Measurements from ENCODE around the gene SYNDIG1.
"Not testable (repeated sequence)": the region's sequence is repeated elsewhere in the genome, so short reads cannot be mapped to it uniquely, and the experiment has no call there.

SYNDIG1 gene

DNA sequence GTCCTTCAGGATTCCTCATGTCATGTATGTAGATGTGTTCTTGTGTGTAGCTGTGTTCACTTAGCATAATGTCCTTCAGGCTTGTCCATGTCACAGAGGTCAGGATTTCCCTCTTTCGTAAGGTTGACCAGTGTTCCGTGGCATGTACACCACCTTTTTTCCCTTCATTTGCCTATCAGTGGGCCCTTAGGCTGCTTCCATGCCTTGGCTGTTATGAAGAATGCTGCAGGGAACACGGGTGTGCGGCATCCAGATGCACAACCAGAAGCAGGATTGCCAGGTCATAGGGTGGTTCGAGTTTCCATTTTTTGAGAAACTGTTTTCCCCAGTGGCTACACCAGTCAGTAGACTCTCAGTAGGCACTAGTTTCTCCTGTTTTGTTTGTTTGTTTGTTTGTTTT, 29.2 kb downstream of the SYNDIG1 start:
- no peak for TF ChIP-seq POLR2A (IDR thresholded peaks at IDR 0.05; ENCODE audit: low read length)
- no peak for TF ChIP-seq GATA1 (IDR thresholded peaks at IDR 0.05; ENCODE audit: low read depth, low read length)
- no peak for DNase-seq

DNA sequence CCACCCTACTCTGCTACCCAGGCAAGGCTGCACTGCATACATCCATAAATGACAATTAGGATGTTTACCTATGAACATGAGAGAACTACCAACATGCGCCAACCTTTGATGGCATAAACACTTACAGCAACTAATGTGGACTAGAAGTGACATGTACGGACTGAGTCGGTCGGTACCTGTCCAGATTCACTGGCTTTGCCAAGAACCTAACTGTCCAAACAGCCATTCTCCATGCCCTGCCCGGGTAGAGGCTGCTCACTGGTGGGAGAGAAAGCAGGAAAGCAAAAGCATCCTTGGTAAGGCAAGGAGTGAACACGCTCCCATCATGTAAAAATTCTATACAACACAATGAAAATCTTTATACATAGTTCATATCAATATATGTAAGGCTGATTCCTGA, 30.0 kb downstream of the SYNDIG1 start:
- no peak for DNase-seq

GRCh38 chr20:24501764-24502556, 32.5 kb downstream of the SYNDIG1 start:
- no peak for DNase-seq

More for the DNA sequence above, 30.0 kb downstream of the SYNDIG1 start:
- TF ChIP-seq POLR2A (IDR thresholded peaks at IDR 0.05; ENCODE audit: low read length), result no peak
- no peak for TF ChIP-seq GATA1 (IDR thresholded peaks at IDR 0.05; ENCODE audit: low read depth, low read length)

DNA sequence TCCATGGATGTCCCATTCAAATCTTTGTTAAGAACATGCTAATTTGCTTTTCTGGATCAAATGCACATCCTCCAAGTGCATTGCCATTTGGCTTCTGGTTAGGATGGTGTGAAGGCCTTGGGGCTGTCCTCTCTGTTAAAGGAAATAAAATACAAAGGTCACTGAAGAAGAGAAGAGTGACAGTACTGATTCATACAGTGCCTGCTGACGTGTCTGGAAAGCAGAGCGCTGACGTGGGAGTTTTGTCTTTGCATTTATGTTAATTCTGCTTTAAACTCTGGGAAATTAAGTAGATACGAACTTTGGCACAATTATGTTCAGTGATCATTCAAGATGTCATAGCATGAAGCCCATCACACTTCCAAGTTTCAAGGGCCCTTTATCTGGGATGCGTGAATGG, 33.2 kb downstream of the SYNDIG1 start:
- no peak for DNase-seq
- TF ChIP-seq POLR2A (IDR thresholded peaks at IDR 0.05; ENCODE audit: low read length), result no peak
- no peak for TF ChIP-seq GATA1 (IDR thresholded peaks at IDR 0.05; ENCODE audit: low read depth, low read length)

More at GRCh38 chr20:24501764-24502556, 32.5 kb downstream of the SYNDIG1 start:
- no peak for TF ChIP-seq GATA1 (IDR thresholded peaks at IDR 0.05; ENCODE audit: low read depth, low read length)
- no peak for TF ChIP-seq POLR2A (IDR thresholded peaks at IDR 0.05; ENCODE audit: low read length)

DNA sequence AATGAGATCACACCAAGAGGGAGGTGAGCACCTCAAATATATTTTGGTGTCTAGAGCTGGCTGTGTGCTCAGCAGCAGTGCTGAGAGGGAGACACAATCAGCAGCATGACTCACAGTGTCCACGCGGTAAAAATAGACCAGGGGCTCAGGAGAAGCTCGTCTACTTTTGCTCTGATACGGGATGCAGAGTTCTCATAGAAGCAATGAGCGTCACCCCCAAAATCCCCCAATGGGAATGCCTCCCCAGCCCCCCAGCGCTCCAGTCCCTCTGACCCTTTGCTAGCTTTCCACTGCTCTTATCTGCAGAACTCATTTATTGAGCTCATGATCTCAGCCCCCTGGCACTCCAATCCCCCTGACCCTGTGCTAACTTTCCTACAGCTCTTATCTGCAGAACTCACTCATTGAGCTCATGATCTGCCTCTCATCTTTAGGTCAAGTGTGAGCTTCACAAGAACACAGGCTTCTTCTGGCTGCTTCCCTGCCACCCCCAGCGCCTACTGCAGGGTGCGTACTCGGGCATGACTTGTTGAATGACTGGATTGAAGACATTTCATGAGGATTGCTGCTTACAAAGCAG, 34.0 kb downstream of the SYNDIG1 start:
- no peak for DNase-seq
- no peak for TF ChIP-seq GATA1 (IDR thresholded peaks at IDR 0.05; ENCODE audit: low read depth, low read length)
- TF ChIP-seq POLR2A (IDR thresholded peaks at IDR 0.05; ENCODE audit: low read length), result no peak

DNA sequence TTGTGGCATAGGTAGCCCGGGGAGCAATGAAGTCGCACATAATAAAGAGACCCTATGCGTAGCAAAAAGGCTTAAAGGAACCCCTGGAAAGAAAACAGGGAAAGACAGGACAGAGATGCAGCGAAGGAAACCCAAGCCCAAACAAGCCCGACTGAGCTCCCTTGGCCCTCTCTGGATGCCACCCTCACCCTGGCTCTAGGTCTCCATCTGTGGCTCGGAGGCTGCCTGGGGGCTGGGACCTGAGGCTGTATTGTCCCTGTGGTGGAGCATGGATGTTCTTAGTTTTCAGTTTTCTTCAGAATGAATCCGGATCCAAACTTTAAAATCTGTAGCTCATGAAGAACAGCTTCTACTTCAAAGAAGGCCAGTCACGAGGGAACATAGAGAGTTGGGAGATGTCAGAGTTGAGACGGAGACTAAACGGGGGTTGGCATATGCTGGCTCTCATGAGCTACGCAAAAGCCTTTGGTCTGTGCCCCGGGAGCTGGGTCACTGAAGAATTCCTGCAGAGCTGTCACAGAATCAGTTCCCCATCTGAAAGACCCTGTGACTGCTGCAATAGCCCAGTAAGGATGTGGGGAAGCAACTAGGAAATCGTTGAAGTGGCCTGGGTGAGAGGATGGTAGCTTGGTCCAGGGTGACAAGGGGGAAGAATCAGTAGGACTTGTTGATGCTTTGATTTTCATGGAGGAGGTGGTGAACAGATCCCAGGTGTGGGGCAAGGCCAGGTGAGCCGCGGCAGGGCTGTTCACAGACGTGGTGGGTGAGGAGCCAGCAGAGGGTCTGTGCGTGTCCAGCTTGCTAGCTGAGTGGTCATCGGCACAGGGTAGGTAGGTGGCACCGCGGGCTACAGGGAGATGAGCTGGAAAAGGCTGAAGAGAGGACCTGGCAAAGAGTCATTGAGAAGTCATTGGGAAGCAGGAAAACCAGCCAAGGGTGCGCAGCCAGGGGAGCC, 35.2 kb downstream of the SYNDIG1 start:
- TF ChIP-seq POLR2A (IDR thresholded peaks at IDR 0.05; ENCODE audit: low read length) (no peak), GATA1 (IDR thresholded peaks at IDR 0.05; ENCODE audit: low read depth, low read length) (no peak)
- DNase-seq, result no peak

- TF ChIP-seq GATA1 (IDR thresholded peaks at IDR 0.05; ENCODE audit: low read depth, low read length), result no peak
- no peak for TF ChIP-seq POLR2A (IDR thresholded peaks at IDR 0.05; ENCODE audit: low read length)
- DNase-seq, result no peak
Measured at GRCh38 chr20:24506146-24506545, 36.7 kb downstream of the SYNDIG1 start.

DNA sequence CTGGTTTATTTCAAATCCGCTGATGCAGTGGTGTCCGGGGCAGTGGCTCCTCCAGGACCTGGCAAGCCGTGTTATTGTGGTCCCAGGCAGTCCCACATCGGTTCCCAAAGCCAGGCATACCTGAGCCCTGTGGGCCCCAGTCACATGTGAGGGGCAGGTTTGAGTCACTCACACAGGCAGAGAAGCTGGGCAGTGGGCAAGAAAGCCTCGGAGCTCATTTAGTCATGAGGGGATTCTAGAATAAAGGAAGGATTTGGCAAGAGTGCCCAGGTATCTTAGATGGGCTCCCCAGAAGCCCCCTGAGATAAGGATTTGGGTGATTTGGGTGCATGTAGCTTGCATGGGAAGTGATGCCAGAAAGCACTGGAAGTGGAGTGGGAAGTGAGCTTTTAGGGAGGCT, 37.3 kb downstream of the SYNDIG1 start:
- no peak for DNase-seq
- TF ChIP-seq POLR2A (IDR thresholded peaks at IDR 0.05; ENCODE audit: low read length) (no peak), GATA1 (IDR thresholded peaks at IDR 0.05; ENCODE audit: low read depth, low read length) (no peak)

- TF ChIP-seq POLR2A (IDR thresholded peaks at IDR 0.05; ENCODE audit: low read length), result no peak
- TF ChIP-seq GATA1 (IDR thresholded peaks at IDR 0.05; ENCODE audit: low read depth, low read length), result peak; percentile 22
- peak; percentile 63 to 79 for DNase-seq
Measured at GRCh38 chr20:24507182-24507853, 37.9 kb downstream of the SYNDIG1 start.

DNA sequence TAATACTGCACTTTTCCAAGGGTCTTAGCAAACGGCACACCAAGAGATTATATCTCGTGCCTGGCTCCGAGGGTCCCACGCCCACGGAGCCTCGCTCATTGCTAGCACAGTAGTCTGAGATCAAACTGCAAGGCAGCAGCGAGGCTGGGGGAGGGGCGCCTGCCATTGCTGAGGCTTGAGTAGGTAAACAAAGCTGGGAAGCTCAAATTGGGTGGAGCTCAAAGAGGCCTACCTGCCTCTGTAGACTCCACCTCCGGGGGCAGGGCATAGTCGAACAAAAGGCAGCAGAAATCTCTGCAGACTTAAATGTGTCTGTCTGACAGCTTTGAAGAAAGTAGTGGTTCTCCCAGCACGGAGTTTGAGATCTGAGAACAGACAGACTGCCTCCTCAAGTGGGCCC, 43.0 kb downstream of the SYNDIG1 start:
- DNase-seq, result not testable (repeated sequence)

DNA sequence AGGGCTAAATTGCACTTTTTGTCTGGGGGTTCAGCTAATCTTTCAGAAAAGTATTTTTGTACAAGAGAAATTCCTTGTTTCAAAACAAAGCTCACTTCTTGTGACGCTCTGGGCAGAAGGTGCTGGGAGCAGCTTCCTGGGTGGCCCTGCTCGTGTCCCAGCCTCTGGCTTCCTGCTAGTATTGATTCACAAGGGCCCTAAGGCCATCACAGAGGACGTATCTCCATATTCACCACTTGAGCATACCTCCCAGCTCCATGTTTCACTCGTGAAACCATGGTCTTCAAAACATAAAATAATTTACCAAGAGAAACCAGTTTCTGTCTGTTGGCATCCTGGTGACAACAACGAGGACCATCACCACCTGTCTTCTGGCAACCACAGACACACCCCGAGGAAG, 49.1 kb downstream of the SYNDIG1 start:
- no peak for DNase-seq
- TF ChIP-seq GATA1 (IDR thresholded peaks at IDR 0.05; ENCODE audit: low read depth, low read length) (no peak), POLR2A (IDR thresholded peaks at IDR 0.05; ENCODE audit: low read length) (no peak)

DNA sequence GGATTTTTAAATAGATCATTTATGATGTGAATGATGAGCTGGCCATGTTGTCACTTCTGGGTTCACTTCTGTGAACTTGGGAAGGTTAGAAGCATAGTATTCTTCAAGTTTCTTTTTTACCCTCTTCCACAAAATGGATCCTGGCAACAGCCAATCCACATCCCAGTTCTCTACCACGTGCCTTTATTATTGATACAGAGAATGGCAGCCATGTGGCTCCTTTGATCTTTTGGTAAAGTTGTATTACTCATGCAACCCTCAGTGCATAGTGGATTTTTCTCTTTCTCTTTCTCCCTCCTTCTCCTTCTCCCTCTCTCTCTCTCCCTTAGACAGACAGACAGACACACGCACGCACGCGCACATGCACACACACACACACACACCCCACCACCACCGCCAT, 50.0 kb downstream of the SYNDIG1 start:
- no peak for DNase-seq
- TF ChIP-seq GATA1 (IDR thresholded peaks at IDR 0.05; ENCODE audit: low read depth, low read length) (no peak), POLR2A (IDR thresholded peaks at IDR 0.05; ENCODE audit: low read length) (no peak)

GRCh38 chr20:24521032-24521431, 51.6 kb downstream of the SYNDIG1 start:
- DNase-seq, result no peak
- TF ChIP-seq GATA1 (IDR thresholded peaks at IDR 0.05; ENCODE audit: low read depth, low read length) (no peak), POLR2A (IDR thresholded peaks at IDR 0.05; ENCODE audit: low read length) (no peak)
